NB4 (cell line): Measurements from ENCODE around the gene DCLK1.

Source experiments
- DNase-seq: peaks from one replicate; pipeline ENCODE4 v3.0.0; 2010; ENCODE audit warnings: low read depth
- H3K4me3 ChIP-seq: one replicate; pipeline ENCODE4 v1.5.1; 2011; ENCODE audit warnings: mild to moderate bottlenecking, low read depth, low read length, moderate library complexity
- MYC ChIP-seq: IDR thresholded peaks from 2 replicates; pipeline ENCODE4 v1.6.1; 2011; ENCODE audit warnings: low read depth, low read length
- POLR2A ChIP-seq: IDR thresholded peaks from 2 replicates; pipeline ENCODE4 v1.6.1; 2011; ENCODE audit warnings: mild to moderate bottlenecking; ENCODE audit not compliant: insufficient read length; ENCODE audit errors: extremely low read depth
- TF ChIP-seq, protein P1 (sequence below): IDR thresholded peaks from 2 replicates; pipeline ENCODE4 v1.6.1; 2011; ENCODE audit warnings: low read depth, low read length
- TF ChIP-seq, protein P2 (sequence below): IDR thresholded peaks from one replicate; pipeline ENCODE4 v1.5.1; 2012; ENCODE audit warnings: low read depth, low read length

DCLK1 gene

DNA sequence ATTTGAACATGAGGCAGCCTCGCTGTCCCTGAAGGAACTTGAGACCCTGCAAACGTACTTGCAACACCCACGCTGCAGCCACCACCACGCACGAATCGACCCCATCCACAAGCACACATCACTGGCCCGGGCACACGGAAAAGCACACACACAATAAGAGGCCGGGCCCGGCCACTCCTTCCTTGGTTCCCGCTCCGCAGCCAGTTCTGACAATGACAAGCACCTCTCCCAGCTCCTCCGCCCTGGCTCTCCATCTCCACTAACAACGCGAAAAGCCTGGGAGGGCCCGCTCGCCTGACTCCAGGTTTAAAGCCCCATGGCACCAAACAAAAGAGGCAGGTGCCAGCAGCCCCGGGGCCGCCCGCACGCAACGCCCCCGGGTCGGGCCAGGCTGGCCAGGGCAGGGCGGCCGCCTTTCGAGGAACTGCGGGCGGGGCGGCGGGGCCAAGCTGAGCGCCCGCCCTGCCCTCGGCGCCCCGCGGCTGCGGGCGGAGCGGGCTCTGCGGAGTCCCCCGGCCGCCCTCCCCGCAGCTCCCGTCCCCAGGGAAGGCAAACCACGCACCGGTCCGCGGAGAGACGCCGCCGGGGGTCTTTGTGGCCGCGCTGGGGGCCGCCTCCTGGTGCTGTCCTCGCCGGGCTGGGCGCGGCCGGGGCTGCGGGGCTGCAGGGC is 495 bp downstream of the DCLK1 start:
- H3K4me3 ChIP-seq = no peak overlapping the region
- no peak for DNase-seq
- TF ChIP-seq, protein P1, sequence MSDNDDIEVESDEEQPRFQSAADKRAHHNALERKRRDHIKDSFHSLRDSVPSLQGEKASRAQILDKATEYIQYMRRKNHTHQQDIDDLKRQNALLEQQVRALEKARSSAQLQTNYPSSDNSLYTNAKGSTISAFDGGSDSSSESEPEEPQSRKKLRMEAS = no peak
- TF ChIP-seq, protein P2, sequence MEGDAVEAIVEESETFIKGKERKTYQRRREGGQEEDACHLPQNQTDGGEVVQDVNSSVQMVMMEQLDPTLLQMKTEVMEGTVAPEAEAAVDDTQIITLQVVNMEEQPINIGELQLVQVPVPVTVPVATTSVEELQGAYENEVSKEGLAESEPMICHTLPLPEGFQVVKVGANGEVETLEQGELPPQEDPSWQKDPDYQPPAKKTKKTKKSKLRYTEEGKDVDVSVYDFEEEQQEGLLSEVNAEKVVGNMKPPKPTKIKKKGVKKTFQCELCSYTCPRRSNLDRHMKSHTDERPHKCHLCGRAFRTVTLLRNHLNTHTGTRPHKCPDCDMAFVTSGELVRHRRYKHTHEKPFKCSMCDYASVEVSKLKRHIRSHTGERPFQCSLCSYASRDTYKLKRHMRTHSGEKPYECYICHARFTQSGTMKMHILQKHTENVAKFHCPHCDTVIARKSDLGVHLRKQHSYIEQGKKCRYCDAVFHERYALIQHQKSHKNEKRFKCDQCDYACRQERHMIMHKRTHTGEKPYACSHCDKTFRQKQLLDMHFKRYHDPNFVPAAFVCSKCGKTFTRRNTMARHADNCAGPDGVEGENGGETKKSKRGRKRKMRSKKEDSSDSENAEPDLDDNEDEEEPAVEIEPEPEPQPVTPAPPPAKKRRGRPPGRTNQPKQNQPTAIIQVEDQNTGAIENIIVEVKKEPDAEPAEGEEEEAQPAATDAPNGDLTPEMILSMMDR = no peak
- TF ChIP-seq MYC (no peak), POLR2A (no peak)

DNA sequence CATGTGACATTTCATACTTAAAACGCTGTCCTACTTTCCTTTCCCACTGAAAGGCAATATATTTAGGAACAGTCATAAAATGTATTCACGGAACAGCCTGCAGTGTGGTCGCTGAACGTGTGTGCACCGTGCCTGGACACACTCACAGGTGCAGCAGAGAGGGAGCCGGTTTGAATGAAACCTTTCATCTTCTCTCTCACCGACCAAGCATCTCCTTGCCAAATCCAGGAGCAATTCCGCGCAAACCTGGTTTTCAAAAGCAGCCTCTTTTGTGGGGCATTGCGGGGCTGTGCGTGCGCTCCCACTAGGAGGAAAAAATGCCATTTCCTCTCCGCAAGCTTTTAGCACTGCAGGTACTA is 1.0 kb downstream of the DCLK1 start:
- no peak for DNase-seq
- no peak overlapping the region for H3K4me3 ChIP-seq

DNA sequence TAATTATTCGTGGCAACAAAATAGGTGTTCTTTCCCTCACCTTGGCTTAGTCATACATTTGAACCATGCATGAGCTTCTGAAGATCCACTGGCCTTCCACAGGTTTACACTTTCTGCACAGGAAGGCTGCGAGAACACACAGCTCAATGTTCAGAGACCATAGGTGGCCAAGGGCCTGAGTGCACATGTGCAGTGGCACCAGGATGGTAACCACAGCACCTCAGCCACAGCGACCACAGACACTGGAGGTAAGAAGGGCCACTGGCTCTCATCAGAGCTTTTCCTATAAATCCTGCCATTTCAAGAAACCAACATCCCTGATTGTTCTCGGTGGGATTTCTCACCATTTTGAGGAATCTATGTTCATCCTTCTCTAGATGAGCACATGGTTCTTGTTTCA is 1.6 kb downstream of the DCLK1 start:
- TF ChIP-seq MYC (no peak), POLR2A (no peak)
- TF ChIP-seq, protein P2 = no peak
- TF ChIP-seq, protein P1 = no peak
- no peak for DNase-seq

More for the DNA sequence above, 1.0 kb downstream of the DCLK1 start:
- TF ChIP-seq MYC (no peak), POLR2A (no peak)
- TF ChIP-seq, protein P2 = no peak
- TF ChIP-seq, protein P1 = no peak

DNA sequence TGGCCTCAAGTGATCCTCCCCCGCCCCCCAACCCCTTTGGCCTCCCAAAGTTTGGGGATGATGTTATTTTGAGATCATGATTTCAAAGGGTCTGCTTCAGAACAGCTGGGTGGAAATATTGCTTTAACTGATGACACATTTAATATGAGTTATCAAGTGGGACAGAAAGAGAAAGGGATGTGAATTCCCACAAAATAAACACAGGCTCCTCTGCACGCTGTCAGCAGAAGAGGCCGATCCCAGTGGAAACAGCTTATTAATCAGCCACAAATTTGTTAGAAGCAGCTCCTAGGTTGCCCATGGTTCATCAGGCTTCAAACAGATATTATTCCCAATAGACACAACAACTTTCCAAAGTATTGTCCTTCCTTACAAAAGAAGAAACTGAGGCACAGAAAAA is 4.7 kb downstream of the DCLK1 start:
- DNase-seq = no peak
- no peak for TF ChIP-seq MYC
- TF ChIP-seq, protein P2 = no peak
- TF ChIP-seq POLR2A = no peak
- TF ChIP-seq, protein P1 = no peak
- no peak overlapping the region for H3K4me3 ChIP-seq

More for the DNA sequence above, 1.6 kb downstream of the DCLK1 start:
- no peak overlapping the region for H3K4me3 ChIP-seq

DNA sequence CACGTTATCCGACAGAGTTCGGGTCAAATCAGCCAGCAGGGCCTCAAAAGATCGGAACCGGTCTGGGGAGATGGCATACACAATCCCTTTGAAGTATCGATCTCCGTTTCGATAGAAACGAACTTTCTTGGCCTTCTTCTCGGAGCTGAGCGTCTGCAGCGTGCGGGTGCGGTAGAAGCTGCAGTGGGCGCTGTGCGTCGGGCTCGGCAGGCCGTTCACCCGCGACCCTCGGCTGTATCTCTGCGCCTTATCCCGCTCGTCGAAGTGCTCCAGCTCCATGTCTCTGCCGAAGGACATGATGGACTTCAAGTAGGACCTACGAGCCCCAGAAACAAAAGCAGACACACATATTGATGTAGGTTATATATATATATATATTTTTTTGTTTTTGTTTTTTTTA is 5.3 kb downstream of the DCLK1 start:
- no peak for TF ChIP-seq POLR2A
- DNase-seq = no peak
- no peak overlapping the region for H3K4me3 ChIP-seq

DNA sequence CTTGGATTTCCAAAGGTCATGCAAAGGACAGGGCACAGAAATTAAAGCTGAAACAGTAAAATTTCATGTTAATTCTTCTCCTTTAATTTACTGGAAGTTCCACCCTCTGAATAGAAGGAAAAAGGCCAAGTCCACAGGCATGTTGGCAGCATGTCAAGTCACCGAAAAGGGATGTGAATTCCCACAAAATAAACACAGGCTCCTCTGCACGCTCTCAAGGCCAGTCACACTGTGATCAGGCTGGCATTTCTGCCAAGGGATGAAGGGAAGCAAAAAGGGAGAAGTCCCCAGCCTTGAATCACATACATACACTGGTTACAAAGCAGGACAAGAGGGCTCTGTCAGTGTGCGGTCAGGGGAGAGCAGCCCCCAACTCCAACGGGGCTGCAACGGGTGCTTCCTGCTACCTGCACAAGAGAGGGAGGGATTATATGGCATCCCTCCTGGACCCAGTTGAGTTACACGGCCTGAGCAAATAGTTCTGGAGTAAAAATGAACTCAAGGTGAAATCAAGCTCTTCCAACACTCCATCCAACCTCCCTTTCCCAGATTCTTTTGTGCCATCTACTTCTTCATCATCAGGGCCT is 6.9 kb downstream of the DCLK1 start:
- TF ChIP-seq, protein P2 = no peak
- TF ChIP-seq POLR2A = no peak
- no peak for TF ChIP-seq MYC
- TF ChIP-seq, protein P1 = no peak
- DNase-seq = no peak
- H3K4me3 ChIP-seq = no peak overlapping the region
